Psoas muscle (tissue), 8 donors: ENCODE results near the gene GRIK1. TPM values are rescaled to one million over a fixed set of nuclear protein-coding genes. Genes with fewer than 3 reads are reported as not detected.

ENCODE experiments used
- ATAC-seq, 4 donors: fragments of 200-7000 bp; cut with Tn5 transposase; one replicate each; pipeline ENCODE4 v1.9.1; 2020; ENCODE audit warnings: moderate library complexity in 3 of 4, mild to moderate bottlenecking in 2 of 4
- DNase-seq, 2 donors: peaks; one replicate each; pipeline ENCODE4 v3.0.0-alpha.2; 2020
- H3K27ac ChIP-seq: fragments of 200-600 bp; one replicate; pipeline ENCODE4 v1.8.0; 2022
- H3K27me3 ChIP-seq, 3 donors: fragments of 200-600 bp in 1 of 3; one replicate each; pipeline versions ENCODE4 v1.6.1 to v1.8.0; 2013 to 2022; ENCODE audit warnings: low read length in 2 of 3, mild to moderate bottlenecking in 2 of 3, moderate library complexity in 1 of 3; ENCODE audit not compliant: insufficient read depth in 3 of 3
- H3K36me3 ChIP-seq, 2 donors: fragments of 200-600 bp in 1 of 2; one replicate each; pipeline versions ENCODE4 v1.6.1 to v1.8.0; 2013 to 2022; ENCODE audit warnings: low read depth in 1 of 2, mild to moderate bottlenecking in 1 of 2, moderate library complexity in 1 of 2; ENCODE audit not compliant: insufficient read depth in 1 of 2
- H3K4me1 ChIP-seq: fragments of 200-600 bp; one replicate; pipeline ENCODE4 v1.8.0; 2022
- H3K4me3 ChIP-seq: fragments of 200-600 bp; one replicate; pipeline ENCODE4 v1.8.0; 2022; ENCODE audit warnings: mild to moderate bottlenecking
- H3K9me3 ChIP-seq: fragments of 200-600 bp; one replicate; pipeline ENCODE4 v1.8.0; 2022
- CTCF ChIP-seq: fragments of 200-600 bp; IDR thresholded peaks from one replicate; pipeline ENCODE4 v1.8.0; 2022; ENCODE audit warnings: antibody characterized with exemption
- WGBS, 3 donors: extraction: QIAGEN DNeasy Blood & Tissue Kit; methylation state at CpG; one replicate each; pipeline versions ENCODE4 v1.1.6 to v1.1.7; 2013; 5-methylcytosine and 5-hydroxymethylcytosine counted together
- intact Hi-C, 2 donors: fragments of 100-400 bp; cut with DNase I; formaldehyde crosslinking; loops; one replicate each; pipeline versions ENCODE4 v1.11.0 to v1.14.2; 2022
- polyA plus RNA-seq, 3 donors: library from polyadenylated mRNA; stranded (reverse); fragments of 200-250 nt; gene quantifications; one replicate each; pipeline ENCODE4 v1.2.3, GENCODE V29; 2013
- total RNA-seq, 4 donors: library from RNA; stranded (reverse); fragmentation: NEBNext Ultra II Directional in 2 of 4; extraction: Animal tissue kit (Norgen Biotek cat#: 25700) in 2 of 4; gene quantifications; one replicate each; pipeline versions ENCODE4 v1.2.1 to v1.2.4, GENCODE V29; 2021 to 2023
- donor health status: healthy with polysubstance abuse.
- donor health status: DM: no; HTN: no; CAD: no; lungs with moderate emphysema.
- donor health status: Bipolar disorder and iron deficiency.
- donor health status: healthy.
- donor health status: DM: yes; HTN: yes; CAD: no.
- donor health status: DM: no; HTN: no; CAD: no.
- donor health status: DM: no; HTN: no; CAD: no.
- donor health status: DM: yes; HTN: yes; CAD: no.

Gene GRIK1
- total and polyA plus RNA-seq, 7 donors = 0.01 to 0.04 TPM; not detected in 5

DNA sequence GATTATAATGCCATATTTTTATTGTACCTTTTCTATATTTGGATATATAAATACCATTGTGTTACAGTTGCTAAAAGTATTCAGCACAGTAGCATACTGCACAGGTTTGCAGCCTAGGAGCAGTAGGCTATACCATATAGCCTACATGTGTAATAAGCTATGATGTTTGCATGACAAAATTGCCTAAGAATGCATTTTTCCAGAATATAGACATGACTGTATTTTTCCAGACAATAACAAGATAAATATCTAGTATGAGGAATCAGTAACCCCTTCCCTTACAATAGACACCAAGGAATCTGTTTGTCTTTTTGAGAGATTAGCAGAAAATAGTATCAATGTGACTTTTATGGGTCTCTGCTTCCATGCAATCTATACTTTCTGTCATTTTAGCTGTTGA, 228.6 kb downstream of the GRIK1 start:
- DNase-seq (no peak), ATAC-seq (no peak)
- Histone ChIP-seq H3K4me1 (no peaks in the 10 kb centered on the region), H3K9me3 (no peaks in the 10 kb centered on the region), H3K27ac (no peak overlapping the region), H3K36me3 (no peaks in the 10 kb centered on the region), H3K4me3 (no peak overlapping the region), H3K27me3 (no peaks in the 10 kb centered on the region)
- intact Hi-C loops = no loop called here
- no peak for TF ChIP-seq CTCF

GRCh38 chr21:29710498-29710897, 229.3 kb downstream of the GRIK1 start:
- DNase-seq (no peak), ATAC-seq (no peak)
- Histone ChIP-seq H3K9me3 (no peaks in the 10 kb centered on the region), H3K4me1 (no peaks in the 10 kb centered on the region), H3K27me3 (no peaks in the 10 kb centered on the region), H3K36me3 (no peaks in the 10 kb centered on the region), H3K27ac (no peak overlapping the region), H3K4me3 (no peak overlapping the region)
- intact Hi-C loops = no loop called here
- TF ChIP-seq CTCF = no peak
- WGBS, 3 donors = 72 to 83% (median 81%) methylated on average over 3 of the region's 3 CpGs

GRCh38 chr21:29708401-29708800, 231.4 kb downstream of the GRIK1 start:
- TF ChIP-seq CTCF = no peak
- 54 to 63% (median 62%) methylated on average over 4 of the region's 4 CpGs for WGBS, 3 donors
- no peak overlapping the region for H3K4me3 ChIP-seq
- no peaks in the 10 kb centered on the region for H3K36me3 ChIP-seq
- no peak for DNase-seq
- H3K9me3 ChIP-seq = no peaks in the 10 kb centered on the region
- ATAC-seq = no peak
- H3K4me1 ChIP-seq = no peaks in the 10 kb centered on the region
- no peaks in the 10 kb centered on the region for H3K27me3 ChIP-seq
- H3K27ac ChIP-seq = no peak overlapping the region
- intact Hi-C loops = no loop called here

GRCh38 chr21:29704719-29705118, 235.1 kb downstream of the GRIK1 start:
- ATAC-seq = no peak

More at GRCh38 chr21:29704719-29705118, 235.1 kb downstream of the GRIK1 start:
- intact Hi-C loops = no loop called here
- whole genome bisulfite sequencing, 3 donors = 57 to 77% (median 67%) methylated on average over 1 of the region's 1 CpG
- Histone ChIP-seq H3K27me3 (no peaks in the 10 kb centered on the region), H3K4me1 (no peaks in the 10 kb centered on the region), H3K9me3 (no peaks in the 10 kb centered on the region), H3K27ac (no peak overlapping the region), H3K4me3 (no peak overlapping the region), H3K36me3 (no peaks in the 10 kb centered on the region)
- no peak for DNase-seq
- no peak for TF ChIP-seq CTCF
